ENCODE measurements around the gene TMEM145. TPM values are rescaled to one million over a fixed set of nuclear protein-coding genes. Genes with fewer than 3 reads are reported as not detected.

Gene TMEM145
- total and polyA plus RNA-seq, 9 of the 15 experiments (the other 6 are each of a cell fraction or from before 2014, with no cell fraction given) = 0.80 to 5.5 (median 1.9) TPM; not detected in 3

DNA sequence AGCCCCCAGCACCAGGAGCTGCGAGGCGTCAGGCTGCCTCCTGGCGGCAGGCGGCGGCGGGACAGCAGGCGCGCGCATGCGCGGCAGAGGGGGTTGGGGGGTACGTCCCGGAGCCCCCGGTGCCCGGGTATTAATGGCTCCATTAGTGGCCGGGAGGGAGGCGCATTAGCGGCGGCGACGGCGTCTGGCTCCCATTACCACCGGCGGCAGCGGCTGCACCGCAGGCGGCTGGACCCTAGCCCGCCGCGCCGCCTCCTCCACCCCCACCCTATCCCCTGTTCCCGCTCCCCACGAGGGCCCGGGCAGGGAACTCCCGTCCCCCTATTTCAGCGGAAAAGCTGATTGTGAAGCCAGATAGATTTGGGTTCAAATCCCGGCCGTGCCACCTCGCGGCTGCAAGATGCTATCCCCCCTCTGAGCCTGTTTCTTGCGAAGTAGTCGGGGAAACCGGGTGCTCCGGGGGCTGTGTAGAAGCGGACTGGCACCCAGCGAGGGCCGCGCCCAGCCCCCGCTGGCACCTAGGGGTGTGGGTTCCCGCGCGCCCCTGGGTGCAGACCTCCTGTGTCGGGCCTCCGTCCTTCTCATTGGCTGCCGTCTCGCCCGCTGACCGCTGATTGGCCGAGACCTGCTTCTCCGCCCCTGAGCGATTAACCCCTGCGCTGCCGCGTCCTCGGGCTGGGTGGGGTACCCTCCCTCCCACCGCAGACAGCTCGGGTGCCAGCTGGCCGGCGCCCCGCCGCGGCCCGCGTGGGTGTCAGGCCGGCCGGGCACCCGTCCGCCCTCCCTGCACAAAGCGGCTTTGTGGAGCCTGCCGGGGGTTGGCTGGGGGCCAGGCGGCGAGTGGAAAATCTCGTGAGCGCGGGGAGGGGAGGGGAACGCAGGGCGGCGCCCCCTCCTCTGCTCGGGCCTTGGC lies 33.0 kb upstream of the TMEM145 start (continued):
- TF ChIP-seq, protein P1, sequence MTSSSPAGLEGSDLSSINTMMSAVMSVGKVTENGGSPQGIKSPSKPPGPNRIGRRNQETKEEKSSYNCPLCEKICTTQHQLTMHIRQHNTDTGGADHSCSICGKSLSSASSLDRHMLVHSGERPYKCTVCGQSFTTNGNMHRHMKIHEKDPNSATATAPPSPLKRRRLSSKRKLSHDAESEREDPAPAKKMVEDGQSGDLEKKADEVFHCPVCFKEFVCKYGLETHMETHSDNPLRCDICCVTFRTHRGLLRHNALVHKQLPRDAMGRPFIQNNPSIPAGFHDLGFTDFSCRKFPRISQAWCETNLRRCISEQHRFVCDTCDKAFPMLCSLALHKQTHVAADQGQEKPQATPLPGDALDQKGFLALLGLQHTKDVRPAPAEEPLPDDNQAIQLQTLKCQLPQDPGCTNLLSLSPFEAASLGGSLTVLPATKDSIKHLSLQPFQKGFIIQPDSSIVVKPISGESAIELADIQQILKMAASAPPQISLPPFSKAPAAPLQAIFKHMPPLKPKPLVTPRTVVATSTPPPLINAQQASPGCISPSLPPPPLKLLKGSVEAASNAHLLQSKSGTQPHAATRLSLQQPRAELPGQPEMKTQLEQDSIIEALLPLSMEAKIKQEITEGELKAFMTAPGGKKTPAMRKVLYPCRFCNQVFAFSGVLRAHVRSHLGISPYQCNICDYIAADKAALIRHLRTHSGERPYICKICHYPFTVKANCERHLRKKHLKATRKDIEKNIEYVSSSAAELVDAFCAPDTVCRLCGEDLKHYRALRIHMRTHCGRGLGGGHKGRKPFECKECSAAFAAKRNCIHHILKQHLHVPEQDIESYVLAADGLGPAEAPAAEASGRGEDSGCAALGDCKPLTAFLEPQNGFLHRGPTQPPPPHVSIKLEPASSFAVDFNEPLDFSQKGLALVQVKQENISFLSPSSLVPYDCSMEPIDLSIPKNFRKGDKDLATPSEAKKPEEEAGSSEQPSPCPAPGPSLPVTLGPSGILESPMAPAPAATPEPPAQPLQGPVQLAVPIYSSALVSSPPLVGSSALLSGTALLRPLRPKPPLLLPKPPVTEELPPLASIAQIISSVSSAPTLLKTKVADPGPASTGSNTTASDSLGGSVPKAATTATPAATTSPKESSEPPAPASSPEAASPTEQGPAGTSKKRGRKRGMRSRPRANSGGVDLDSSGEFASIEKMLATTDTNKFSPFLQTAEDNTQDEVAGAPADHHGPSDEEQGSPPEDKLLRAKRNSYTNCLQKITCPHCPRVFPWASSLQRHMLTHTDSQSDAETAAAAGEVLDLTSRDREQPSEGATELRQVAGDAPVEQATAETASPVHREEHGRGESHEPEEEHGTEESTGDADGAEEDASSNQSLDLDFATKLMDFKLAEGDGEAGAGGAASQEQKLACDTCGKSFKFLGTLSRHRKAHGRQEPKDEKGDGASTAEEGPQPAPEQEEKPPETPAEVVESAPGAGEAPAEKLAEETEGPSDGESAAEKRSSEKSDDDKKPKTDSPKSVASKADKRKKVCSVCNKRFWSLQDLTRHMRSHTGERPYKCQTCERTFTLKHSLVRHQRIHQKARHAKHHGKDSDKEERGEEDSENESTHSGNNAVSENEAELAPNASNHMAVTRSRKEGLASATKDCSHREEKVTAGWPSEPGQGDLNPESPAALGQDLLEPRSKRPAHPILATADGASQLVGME (CRISPR knock-in tag; IDR thresholded peaks at IDR 0.05) = no peak
- TF ChIP-seq ZFP1 (CRISPR knock-in tag; IDR thresholded peaks at IDR 0.05) (no peak), NCOA6 (IDR thresholded peaks at IDR 0.05) (no peak), CLOCK (CRISPR knock-in tag; IDR thresholded peaks at IDR 0.05; ENCODE audit: borderline replicate concordance) (no peak), ZNF583 (CRISPR knock-in tag; IDR thresholded peaks at IDR 0.05) (no peak), JUND (IDR thresholded peaks at IDR 0.05; ENCODE audit: borderline replicate concordance, low read depth, low read length) (0 out of 2 replicates have a peak, but pooled peaks have one; percentile 5), JUND (tag; IDR thresholded peaks at IDR 0.05; ENCODE audit: borderline replicate concordance, low read depth, low read length) (no peak), POLR3G (IDR thresholded peaks at IDR 0.05; ENCODE audit: extremely low read depth, insufficient read length, insufficient replicate concordance) (no peak), RBM34 (IDR thresholded peaks at IDR 0.05; ENCODE audit: borderline replicate concordance, insufficient read depth, low read length) (no peak), ZNF830 (CRISPR knock-in tag; IDR thresholded peaks at IDR 0.05) (0 out of 2 replicates have a peak, but pooled peaks have one; percentile 13), RCOR1 (IDR thresholded peaks at IDR 0.05; ENCODE audit: borderline replicate concordance in 1 of 2, low read depth in 2 of 2, low read length in 2 of 2) (0 out of 4 replicates have a peak, but pooled peaks of 1 of the 2 experiments have one; percentile 8), MAFF (IDR thresholded peaks at IDR 0.05; ENCODE audit: low read length) (no peak), MCM3 (IDR thresholded peaks at IDR 0.05) (no peak), PHF8 (IDR thresholded peaks at IDR 0.05; ENCODE audit: borderline replicate concordance, low read length) (peak; percentile 60; the same call in 1 of the 2 replicates)
- TF ChIP-seq, protein P2, sequence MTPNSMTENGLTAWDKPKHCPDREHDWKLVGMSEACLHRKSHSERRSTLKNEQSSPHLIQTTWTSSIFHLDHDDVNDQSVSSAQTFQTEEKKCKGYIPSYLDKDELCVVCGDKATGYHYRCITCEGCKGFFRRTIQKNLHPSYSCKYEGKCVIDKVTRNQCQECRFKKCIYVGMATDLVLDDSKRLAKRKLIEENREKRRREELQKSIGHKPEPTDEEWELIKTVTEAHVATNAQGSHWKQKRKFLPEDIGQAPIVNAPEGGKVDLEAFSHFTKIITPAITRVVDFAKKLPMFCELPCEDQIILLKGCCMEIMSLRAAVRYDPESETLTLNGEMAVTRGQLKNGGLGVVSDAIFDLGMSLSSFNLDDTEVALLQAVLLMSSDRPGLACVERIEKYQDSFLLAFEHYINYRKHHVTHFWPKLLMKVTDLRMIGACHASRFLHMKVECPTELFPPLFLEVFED (CRISPR knock-in tag; conservative IDR thresholded peaks at IDR 0.05) = no peak
- TF ChIP-seq, protein P3, sequence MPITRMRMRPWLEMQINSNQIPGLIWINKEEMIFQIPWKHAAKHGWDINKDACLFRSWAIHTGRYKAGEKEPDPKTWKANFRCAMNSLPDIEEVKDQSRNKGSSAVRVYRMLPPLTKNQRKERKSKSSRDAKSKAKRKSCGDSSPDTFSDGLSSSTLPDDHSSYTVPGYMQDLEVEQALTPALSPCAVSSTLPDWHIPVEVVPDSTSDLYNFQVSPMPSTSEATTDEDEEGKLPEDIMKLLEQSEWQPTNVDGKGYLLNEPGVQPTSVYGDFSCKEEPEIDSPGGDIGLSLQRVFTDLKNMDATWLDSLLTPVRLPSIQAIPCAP (CRISPR knock-in tag; IDR thresholded peaks at IDR 0.05; ENCODE audit: borderline replicate concordance) = no peak

All from K562 (cell line).